DND-41 (cell line): ENCODE measurements around the gene TBX18.

Experiments
- ATAC-seq: fragments of 200-7000 bp; cut with Tn5 transposase; 3 replicates; pipeline ENCODE4 v1.9.1; 2021; ENCODE audit warnings: low read depth; ENCODE audit not compliant: insufficient read depth
- DNase-seq: peaks from one replicate; pipeline ENCODE4 v3.0.0-alpha.2; 2020
- H2AFZ ChIP-seq: 2 replicates; pipeline ENCODE4 v1.6.0; 2012; ENCODE audit warnings: low read depth, low read length
- H3K27ac ChIP-seq: 2 replicates; pipeline ENCODE4 v1.5.1; 2012; ENCODE audit warnings: low read length, inconsistent platforms
- H3K27me3 ChIP-seq: fragments of 200-600 bp; sonication (generic); 2 replicates; pipeline ENCODE4 v1.6.0; 2012; ENCODE audit warnings: low read length, mild to moderate bottlenecking, inconsistent platforms; ENCODE audit not compliant: insufficient read depth, poor library complexity
- H3K36me3 ChIP-seq: 2 replicates; pipeline ENCODE4 v1.5.1; 2012; ENCODE audit warnings: low read length, inconsistent platforms; ENCODE audit not compliant: insufficient read depth
- H3K4me1 ChIP-seq: 2 replicates; pipeline ENCODE4 v1.5.1; 2012; ENCODE audit warnings: mild to moderate bottlenecking, low read length; ENCODE audit not compliant: insufficient read depth
- H3K4me2 ChIP-seq: 2 replicates; pipeline ENCODE4 v1.6.0; 2012; ENCODE audit warnings: mild to moderate bottlenecking, moderate library complexity, low read length, inconsistent platforms; ENCODE audit not compliant: insufficient read depth
- H3K4me3 ChIP-seq, 2 experiments: fragments of 200-600 bp in 1 of 2; shearing (Covaris generic) in 1 of 2; 2 replicates each; pipeline ENCODE4 v1.5.1; 2012 to 2016; ENCODE audit warnings: inconsistent platforms in 2 of 2, low read length in 2 of 2, mild to moderate bottlenecking in 2 of 2, low read depth in 1 of 2, moderate library complexity in 1 of 2
- H3K79me2 ChIP-seq: 2 replicates; pipeline ENCODE4 v1.6.0; 2012; ENCODE audit warnings: low read length, inconsistent platforms; ENCODE audit not compliant: insufficient read depth
- H3K9ac ChIP-seq: 2 replicates; pipeline ENCODE4 v1.6.0; 2012; ENCODE audit warnings: low read depth, mild to moderate bottlenecking, inconsistent platforms, low read length, moderate library complexity
- H3K9me3 ChIP-seq: 2 replicates; pipeline ENCODE4 v1.5.1; 2012; ENCODE audit warnings: low read length, moderate library complexity, mild to moderate bottlenecking, inconsistent platforms; ENCODE audit not compliant: insufficient read depth, severe bottlenecking
- H4K20me1 ChIP-seq: 2 replicates; pipeline ENCODE4 v1.6.0; 2012; ENCODE audit warnings: low read length; ENCODE audit not compliant: insufficient read depth
- EZH2 ChIP-seq: IDR thresholded peaks from 3 replicates; pipeline ENCODE4 v1.6.1; 2012; ENCODE audit warnings: borderline replicate concordance, low read depth, mild to moderate bottlenecking, moderate library complexity, low read length, inconsistent platforms; ENCODE audit not compliant: severe bottlenecking
- TF ChIP-seq, protein P1 (sequence below): IDR thresholded peaks from 2 replicates; pipeline ENCODE4 v1.5.1; 2012; ENCODE audit warnings: borderline replicate concordance, low read length, moderate library complexity, mild to moderate bottlenecking; ENCODE audit not compliant: poor library complexity, severe bottlenecking; ENCODE audit errors: extremely low read depth

TBX18 gene

DNA sequence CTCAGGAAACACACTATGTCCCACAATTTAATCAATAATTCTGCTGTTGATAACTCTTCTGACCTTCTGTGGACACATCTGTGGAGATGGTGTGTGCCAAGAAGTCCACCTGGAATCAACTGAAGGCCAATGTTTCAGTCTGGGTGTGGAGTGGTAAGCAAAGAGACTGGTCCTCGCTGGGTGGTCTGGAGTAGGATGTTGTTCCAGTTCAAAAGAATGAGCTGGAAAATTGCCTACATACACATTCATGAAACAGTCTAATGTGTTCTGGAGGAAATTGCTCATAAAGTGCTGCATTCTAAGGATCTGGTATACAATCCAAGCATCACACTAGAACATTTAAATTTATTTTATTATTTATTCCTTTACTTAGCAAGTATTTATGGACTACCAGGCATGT, 33.9 kb upstream of the TBX18 start:
- H4K20me1 ChIP-seq, result no peaks in the 10 kb centered on the region
- H3K79me2 ChIP-seq, result no peaks in the 10 kb centered on the region
- H3K9ac ChIP-seq, result no peak overlapping the region
- H3K36me3 ChIP-seq, result no peaks in the 10 kb centered on the region
- peaks cover 24% of the 10 kb centered on the region for H3K4me1 ChIP-seq
- H3K4me2 ChIP-seq, result no peak overlapping the region
- H2AFZ ChIP-seq, result no peak overlapping the region
- no peaks in the 10 kb centered on the region for H3K27me3 ChIP-seq
- ATAC-seq, result no peak
- no peak overlapping the region for H3K27ac ChIP-seq
- TF ChIP-seq EZH2, result no peak
- TF ChIP-seq, protein P1, sequence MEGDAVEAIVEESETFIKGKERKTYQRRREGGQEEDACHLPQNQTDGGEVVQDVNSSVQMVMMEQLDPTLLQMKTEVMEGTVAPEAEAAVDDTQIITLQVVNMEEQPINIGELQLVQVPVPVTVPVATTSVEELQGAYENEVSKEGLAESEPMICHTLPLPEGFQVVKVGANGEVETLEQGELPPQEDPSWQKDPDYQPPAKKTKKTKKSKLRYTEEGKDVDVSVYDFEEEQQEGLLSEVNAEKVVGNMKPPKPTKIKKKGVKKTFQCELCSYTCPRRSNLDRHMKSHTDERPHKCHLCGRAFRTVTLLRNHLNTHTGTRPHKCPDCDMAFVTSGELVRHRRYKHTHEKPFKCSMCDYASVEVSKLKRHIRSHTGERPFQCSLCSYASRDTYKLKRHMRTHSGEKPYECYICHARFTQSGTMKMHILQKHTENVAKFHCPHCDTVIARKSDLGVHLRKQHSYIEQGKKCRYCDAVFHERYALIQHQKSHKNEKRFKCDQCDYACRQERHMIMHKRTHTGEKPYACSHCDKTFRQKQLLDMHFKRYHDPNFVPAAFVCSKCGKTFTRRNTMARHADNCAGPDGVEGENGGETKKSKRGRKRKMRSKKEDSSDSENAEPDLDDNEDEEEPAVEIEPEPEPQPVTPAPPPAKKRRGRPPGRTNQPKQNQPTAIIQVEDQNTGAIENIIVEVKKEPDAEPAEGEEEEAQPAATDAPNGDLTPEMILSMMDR, result no peak
- H3K4me3 ChIP-seq, result no peak overlapping the region
- no peaks in the 10 kb centered on the region for H3K9me3 ChIP-seq
- DNase-seq, result no peak

DNA sequence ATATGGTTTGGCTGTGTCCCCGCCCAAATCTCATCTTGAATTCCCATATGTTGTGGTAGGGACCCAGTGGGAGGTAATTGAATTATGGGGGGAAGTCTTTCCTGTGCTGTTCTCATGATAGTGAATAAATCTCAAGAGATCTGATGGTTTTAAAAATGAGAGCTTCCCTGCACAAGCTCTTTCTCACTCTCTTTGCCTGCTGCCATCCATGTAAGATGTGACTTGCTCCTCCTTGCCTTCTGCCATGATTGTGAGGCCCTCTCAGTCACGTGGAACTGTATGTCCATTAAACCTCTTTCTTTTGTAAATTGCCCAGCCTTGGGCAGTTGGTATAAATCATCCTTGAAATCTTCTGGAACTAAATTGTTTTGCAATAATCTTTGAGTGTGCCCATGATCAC, 31.9 kb upstream of the TBX18 start:
- H4K20me1 ChIP-seq, result no peaks in the 10 kb centered on the region
- H3K9me3 ChIP-seq, result no peaks in the 10 kb centered on the region
- H3K36me3 ChIP-seq, result no peaks in the 10 kb centered on the region
- DNase-seq, result no peak
- H2AFZ ChIP-seq, result no peak overlapping the region
- TF ChIP-seq, protein P1, result no peak
- TF ChIP-seq EZH2, result no peak
- no peak overlapping the region for H3K27ac ChIP-seq
- ATAC-seq, result no peak
- H3K4me1 ChIP-seq, result peaks cover 20% of the 10 kb centered on the region
- H3K27me3 ChIP-seq, result no peaks in the 10 kb centered on the region
- no peak overlapping the region for H3K4me3 ChIP-seq
- H3K4me2 ChIP-seq, result no peak overlapping the region
- no peak overlapping the region for H3K9ac ChIP-seq
- no peaks in the 10 kb centered on the region for H3K79me2 ChIP-seq

DNA sequence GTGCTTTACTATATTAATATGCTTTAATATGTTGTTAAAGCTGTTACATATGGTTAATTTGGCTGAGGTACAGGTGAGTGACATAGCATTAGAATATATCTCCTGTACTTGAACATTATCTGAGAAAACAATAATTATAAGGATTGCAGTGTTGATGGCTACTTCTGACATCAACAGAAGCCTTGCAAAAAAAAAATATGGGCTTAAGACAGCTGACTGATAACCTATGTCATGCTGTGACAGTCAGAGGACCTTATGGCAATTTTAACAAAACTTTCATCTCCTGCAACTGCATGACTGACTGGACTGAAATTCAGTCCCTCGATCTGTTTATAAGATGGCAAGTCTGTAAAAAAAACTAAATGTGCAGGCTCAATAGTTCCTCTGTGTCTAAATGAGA, 27.5 kb upstream of the TBX18 start:
- H3K9ac ChIP-seq, result no peak overlapping the region
- no peak overlapping the region for H3K27ac ChIP-seq
- no peaks in the 10 kb centered on the region for H3K9me3 ChIP-seq
- ATAC-seq (no peak), DNase-seq (no peak)
- no peaks in the 10 kb centered on the region for H3K27me3 ChIP-seq
- no peaks in the 10 kb centered on the region for H4K20me1 ChIP-seq
- peaks cover 9% of the 10 kb centered on the region for H3K4me1 ChIP-seq
- no peaks in the 10 kb centered on the region for H3K36me3 ChIP-seq
- no peaks in the 10 kb centered on the region for H3K79me2 ChIP-seq
- H3K4me2 ChIP-seq, result no peak overlapping the region
- TF ChIP-seq, protein P1, result no peak
- no peak for TF ChIP-seq EZH2
- H2AFZ ChIP-seq, result no peak overlapping the region
- no peak overlapping the region for H3K4me3 ChIP-seq

DNA sequence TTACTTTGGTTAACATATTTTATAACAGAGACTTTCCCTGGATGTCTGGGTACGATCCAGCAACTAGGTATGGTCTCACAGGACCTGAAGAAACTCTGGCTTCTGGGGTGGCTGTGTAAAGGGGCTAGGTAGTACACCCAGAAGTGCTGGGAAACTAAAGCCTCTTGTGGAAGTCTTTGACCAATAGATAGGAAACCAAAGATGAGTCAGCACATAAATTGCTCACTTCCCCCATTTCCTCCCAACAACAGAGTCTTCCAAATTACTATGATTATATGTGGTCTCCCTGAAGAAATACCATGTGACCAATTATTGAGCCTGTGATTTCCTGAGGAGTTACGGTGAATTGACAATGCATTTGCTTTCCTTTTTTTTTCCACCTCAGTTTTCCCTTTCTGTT, 26.8 kb upstream of the TBX18 start:
- Histone ChIP-seq H3K4me2 (no peak overlapping the region), H3K4me1 (peaks cover 9% of the 10 kb centered on the region), H3K27me3 (no peaks in the 10 kb centered on the region), H4K20me1 (no peaks in the 10 kb centered on the region), H2AFZ (no peak overlapping the region), H3K4me3 (no peak overlapping the region), H3K9ac (no peak overlapping the region), H3K9me3 (no peaks in the 10 kb centered on the region), H3K79me2 (no peaks in the 10 kb centered on the region), H3K27ac (no peak overlapping the region), H3K36me3 (no peaks in the 10 kb centered on the region)
- ATAC-seq, result peak; percentile 58; the same call in 2 of the 3 replicates
- TF ChIP-seq, protein P1, result no peak
- TF ChIP-seq EZH2, result no peak
- DNase-seq, result no peak
